Peyer's patch (tissue), 4 donors: ENCODE results near the gene EXOC4. TPM values are rescaled to one million over a fixed set of nuclear protein-coding genes. Genes with fewer than 3 reads are reported as not detected.
"Not testable (repeated sequence)": the region's sequence is repeated elsewhere in the genome, so short reads cannot be mapped to it uniquely, and the experiment has no call there.

Source experiments
- DNase-seq, 3 donors: peaks; one replicate each; pipeline ENCODE4 v3.0.0-alpha.2; 2017 to 2019
- H3K27ac ChIP-seq, 4 donors: fragments of 200-600 bp; sonication (generic); one replicate each; pipeline ENCODE4 v1.5.1; 2016 to 2019
- H3K27me3 ChIP-seq, 2 donors: fragments of 200-600 bp; sonication (generic); one replicate each; pipeline ENCODE4 v1.5.1; 2019
- H3K36me3 ChIP-seq, 3 donors: fragments of 200-600 bp; sonication (generic); one replicate each; pipeline ENCODE4 v1.5.1; 2016 to 2019
- H3K4me1 ChIP-seq, 4 donors: fragments of 200-600 bp; sonication (generic); one replicate each; pipeline ENCODE4 v1.5.1; 2016 to 2019
- H3K4me3 ChIP-seq, 4 donors: fragments of 200-600 bp; sonication (generic); 1 replicate in 3 of 4; 2 replicates in 1 of 4; pipeline ENCODE4 v1.5.1; 2016 to 2019; ENCODE audit warnings: mild to moderate bottlenecking in 1 of 4
- H3K9me3 ChIP-seq, 4 donors: fragments of 200-600 bp; sonication (generic); one replicate each; pipeline ENCODE4 v1.5.1; 2016 to 2019; ENCODE audit warnings: mild to moderate bottlenecking in 1 of 4
- POLR2A ChIP-seq, 2 donors: fragments of 450-650 bp; IDR thresholded peaks; one replicate each; pipeline ENCODE4 v1.5.1; 2017; ENCODE audit warnings: antibody characterized with exemption in 2 of 2, mild to moderate bottlenecking in 2 of 2, moderate library complexity in 2 of 2
- total RNA-seq, 4 donors: library from RNA; depleted of rRNA; stranded (reverse); fragments of >200 nt; gene quantifications; one replicate each; pipeline ENCODE4 v1.1.0, GENCODE V29; 2016
- TF ChIP-seq, protein P1 (sequence below), 6 experiments: fragments of 450-650 bp in 4 of 6; fragments of 200-600 bp in 2 of 6; sonication (generic) in 1 of 6; IDR thresholded peaks; one replicate each; pipeline ENCODE4 v1.5.1; 2017 to 2019; ENCODE audit warnings: antibody characterized with exemption in 6 of 6, mild to moderate bottlenecking in 3 of 6, moderate library complexity in 1 of 6

EXOC4 gene
- total RNA-seq, 4 donors from 2014 or later: 128 to 502 (median 141) TPM

- no peaks in the 10 kb centered on the region for H3K9me3 ChIP-seq
- H3K4me3 ChIP-seq: no peak overlapping the region
- no peak overlapping the region for H3K27ac ChIP-seq
- no peak for DNase-seq
- H3K27me3 ChIP-seq: no peaks in the 10 kb centered on the region
- TF ChIP-seq, protein P1, sequence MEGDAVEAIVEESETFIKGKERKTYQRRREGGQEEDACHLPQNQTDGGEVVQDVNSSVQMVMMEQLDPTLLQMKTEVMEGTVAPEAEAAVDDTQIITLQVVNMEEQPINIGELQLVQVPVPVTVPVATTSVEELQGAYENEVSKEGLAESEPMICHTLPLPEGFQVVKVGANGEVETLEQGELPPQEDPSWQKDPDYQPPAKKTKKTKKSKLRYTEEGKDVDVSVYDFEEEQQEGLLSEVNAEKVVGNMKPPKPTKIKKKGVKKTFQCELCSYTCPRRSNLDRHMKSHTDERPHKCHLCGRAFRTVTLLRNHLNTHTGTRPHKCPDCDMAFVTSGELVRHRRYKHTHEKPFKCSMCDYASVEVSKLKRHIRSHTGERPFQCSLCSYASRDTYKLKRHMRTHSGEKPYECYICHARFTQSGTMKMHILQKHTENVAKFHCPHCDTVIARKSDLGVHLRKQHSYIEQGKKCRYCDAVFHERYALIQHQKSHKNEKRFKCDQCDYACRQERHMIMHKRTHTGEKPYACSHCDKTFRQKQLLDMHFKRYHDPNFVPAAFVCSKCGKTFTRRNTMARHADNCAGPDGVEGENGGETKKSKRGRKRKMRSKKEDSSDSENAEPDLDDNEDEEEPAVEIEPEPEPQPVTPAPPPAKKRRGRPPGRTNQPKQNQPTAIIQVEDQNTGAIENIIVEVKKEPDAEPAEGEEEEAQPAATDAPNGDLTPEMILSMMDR (IDR thresholded peaks at IDR 0.05): no peak
- no peak for TF ChIP-seq POLR2A (IDR thresholded peaks at IDR 0.05)
- H3K4me1 ChIP-seq: no peaks in the 10 kb centered on the region
- no peaks in the 10 kb centered on the region for H3K36me3 ChIP-seq
These were observed 522.3 kb downstream of the EXOC4 start for GRCh38 chr7:133775201-133775600.

DNA sequence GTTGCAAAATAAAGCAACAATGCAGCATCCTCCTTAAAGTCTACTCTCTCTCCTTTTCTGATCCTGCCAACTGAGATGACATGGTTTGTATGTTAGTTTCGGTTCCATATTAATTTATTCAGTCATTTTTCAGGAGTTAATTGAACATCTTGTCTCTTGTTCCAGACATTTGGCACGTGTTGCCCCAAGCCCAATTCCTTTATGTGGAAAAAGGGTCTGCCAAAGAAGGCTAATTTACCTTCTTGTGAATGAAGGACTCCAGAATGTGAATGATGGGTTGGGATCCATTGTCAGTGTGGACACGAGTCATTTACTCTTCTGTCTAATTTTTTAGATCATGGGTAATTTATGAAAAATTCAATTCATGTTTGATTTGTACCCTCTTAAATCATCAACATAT, 523.4 kb downstream of the EXOC4 start:
- H3K9me3 ChIP-seq: no peaks in the 10 kb centered on the region
- H3K27ac ChIP-seq: no peak overlapping the region
- H3K4me3 ChIP-seq: no peak overlapping the region
- H3K4me1 ChIP-seq: no peaks in the 10 kb centered on the region
- DNase-seq: no peak
- H3K27me3 ChIP-seq: no peaks in the 10 kb centered on the region
- no peaks in the 10 kb centered on the region for H3K36me3 ChIP-seq
- TF ChIP-seq, protein P1 (IDR thresholded peaks at IDR 0.05): no peak
- TF ChIP-seq POLR2A (IDR thresholded peaks at IDR 0.05): no peak

GRCh38 chr7:133777701-133778100, 524.8 kb downstream of the EXOC4 start:
- TF ChIP-seq, protein P1 (IDR thresholded peaks at IDR 0.05): no peak
- no peak for TF ChIP-seq POLR2A (IDR thresholded peaks at IDR 0.05)
- Histone ChIP-seq H3K4me3 (no peak overlapping the region), H3K4me1 (no peaks in the 10 kb centered on the region), H3K36me3 (no peaks in the 10 kb centered on the region), H3K9me3 (no peaks in the 10 kb centered on the region), H3K27ac (no peak overlapping the region), H3K27me3 (no peaks in the 10 kb centered on the region)
- DNase-seq: no peak

- H3K4me3 ChIP-seq: no peak overlapping the region
- no peak overlapping the region for H3K27ac ChIP-seq
- H3K27me3 ChIP-seq: no peaks in the 10 kb centered on the region
- H3K9me3 ChIP-seq: no peaks in the 10 kb centered on the region
- H3K36me3 ChIP-seq: no peaks in the 10 kb centered on the region
- DNase-seq: no peak
- H3K4me1 ChIP-seq: no peaks in the 10 kb centered on the region
- TF ChIP-seq, protein P1 (IDR thresholded peaks at IDR 0.05): no peak
- no peak for TF ChIP-seq POLR2A (IDR thresholded peaks at IDR 0.05)
These were observed 525.6 kb downstream of the EXOC4 start for GRCh38 chr7:133778472-133778871.

DNA sequence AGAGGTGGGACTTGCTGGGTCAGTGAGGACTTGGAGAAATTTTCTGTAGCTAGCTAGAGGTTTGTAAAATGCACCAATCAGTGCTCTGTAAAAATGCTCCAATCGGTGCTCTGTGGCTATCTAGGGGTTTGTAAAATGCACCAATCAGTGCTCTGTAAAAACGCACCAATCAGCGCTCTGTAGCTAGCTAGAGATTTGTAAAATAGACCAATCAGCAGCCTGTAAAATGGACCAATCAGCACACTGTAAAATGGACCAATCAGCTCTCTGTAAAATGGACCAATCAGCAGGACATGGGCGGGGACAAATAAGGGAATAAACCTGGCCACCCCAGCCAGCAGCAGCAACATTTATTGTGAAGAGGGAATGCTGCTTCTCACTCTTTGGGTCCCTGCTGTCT, 526.7 kb downstream of the EXOC4 start:
- not testable (repeated sequence) for H3K4me3 ChIP-seq, H3K27me3 ChIP-seq, H3K36me3 ChIP-seq, H3K4me1 ChIP-seq, H3K9me3 ChIP-seq, H3K27ac ChIP-seq, DNase-seq

DNA sequence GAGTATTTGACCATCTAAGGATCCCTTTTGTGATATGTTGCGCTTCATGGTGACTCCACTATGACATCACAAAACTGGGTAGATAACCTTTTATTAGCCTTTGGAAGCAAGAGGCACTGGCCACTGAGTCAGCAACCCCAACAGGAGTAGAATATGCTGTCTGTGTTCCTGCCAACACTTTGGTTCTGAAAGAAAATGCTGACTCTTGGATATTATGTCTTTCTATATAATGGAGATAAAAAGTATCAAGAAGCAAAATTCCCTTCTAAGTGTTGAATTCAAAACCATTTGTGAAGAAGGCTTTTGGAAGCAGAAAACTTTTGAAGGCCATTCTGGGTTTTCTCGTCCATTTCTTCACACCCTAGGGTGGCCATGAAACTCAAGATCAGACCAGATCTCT, 528.0 kb downstream of the EXOC4 start:
- Histone ChIP-seq H3K4me3 (no peak overlapping the region), H3K27ac (no peak overlapping the region), H3K4me1 (no peaks in the 10 kb centered on the region), H3K27me3 (no peaks in the 10 kb centered on the region), H3K9me3 (no peaks in the 10 kb centered on the region), H3K36me3 (no peaks in the 10 kb centered on the region)
- no peak for DNase-seq
- no peak for TF ChIP-seq POLR2A (IDR thresholded peaks at IDR 0.05)
- TF ChIP-seq, protein P1 (IDR thresholded peaks at IDR 0.05): no peak
